Neuron (in vitro differentiated cells): Measurements from ENCODE around the gene INSYN2B.

Experiments
- H2AFZ ChIP-seq: one replicate; pipeline ENCODE4 v1.6.1; 2013; ENCODE audit warnings: low read depth, mild to moderate bottlenecking, inconsistent platforms, low read length, moderate library complexity
- H3K27me3 ChIP-seq: one replicate; pipeline ENCODE4 v1.6.1; 2013; ENCODE audit warnings: low read length; ENCODE audit not compliant: insufficient read depth
- H3K36me3 ChIP-seq: one replicate; pipeline ENCODE4 v1.6.1; 2013; ENCODE audit warnings: low read length; ENCODE audit not compliant: insufficient read depth
- H3K4me1 ChIP-seq: one replicate; pipeline ENCODE4 v1.6.1; 2013; ENCODE audit warnings: low read length; ENCODE audit not compliant: insufficient read depth
- H3K4me3 ChIP-seq: 2 replicates; pipeline ENCODE4 v1.5.1; 2013; ENCODE audit warnings: mild to moderate bottlenecking, low read length, moderate library complexity
- H3K9me3 ChIP-seq: one replicate; pipeline ENCODE4 v1.6.1; 2013; ENCODE audit warnings: low read length

INSYN2B gene

DNA sequence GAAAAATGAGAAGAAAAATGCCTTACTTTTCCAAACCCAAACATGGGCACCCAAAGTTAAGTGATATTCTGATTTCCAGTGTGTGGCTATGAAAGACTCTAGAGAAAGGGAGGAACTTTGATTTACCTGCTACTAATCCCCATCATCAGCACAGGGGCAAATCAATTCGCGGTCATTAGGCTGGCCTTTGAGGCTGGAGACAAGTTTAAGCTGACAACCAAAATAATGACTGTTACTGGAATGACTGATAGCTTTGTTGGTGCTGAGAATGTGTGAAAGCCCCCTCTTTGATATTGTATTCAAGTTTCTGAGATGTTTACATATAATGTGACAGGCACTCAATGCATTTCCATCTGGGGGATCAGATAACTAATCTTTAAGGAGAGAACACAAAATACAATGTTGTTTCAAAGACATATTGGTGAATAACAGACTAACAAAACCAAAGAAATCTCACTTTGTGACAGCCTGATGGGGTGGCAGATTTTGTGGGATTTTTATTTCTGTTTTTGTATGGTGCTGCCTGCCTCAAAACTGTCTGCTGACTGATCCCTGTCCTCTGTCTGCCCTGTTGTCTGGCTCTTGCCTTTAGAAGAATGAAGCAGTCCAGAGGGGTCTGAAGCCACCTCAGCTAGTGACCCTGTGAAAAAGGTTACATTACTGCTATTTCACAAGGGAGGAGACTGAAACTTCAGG lies 12.6 kb upstream of the INSYN2B start:
- Histone ChIP-seq H3K27me3 (no peaks in the 10 kb centered on the region), H3K36me3 (no peaks in the 10 kb centered on the region), H2AFZ (no peak overlapping the region), H3K4me1 (no peaks in the 10 kb centered on the region), H3K9me3 (no peaks in the 10 kb centered on the region), H3K4me3 (no peak overlapping the region)

DNA sequence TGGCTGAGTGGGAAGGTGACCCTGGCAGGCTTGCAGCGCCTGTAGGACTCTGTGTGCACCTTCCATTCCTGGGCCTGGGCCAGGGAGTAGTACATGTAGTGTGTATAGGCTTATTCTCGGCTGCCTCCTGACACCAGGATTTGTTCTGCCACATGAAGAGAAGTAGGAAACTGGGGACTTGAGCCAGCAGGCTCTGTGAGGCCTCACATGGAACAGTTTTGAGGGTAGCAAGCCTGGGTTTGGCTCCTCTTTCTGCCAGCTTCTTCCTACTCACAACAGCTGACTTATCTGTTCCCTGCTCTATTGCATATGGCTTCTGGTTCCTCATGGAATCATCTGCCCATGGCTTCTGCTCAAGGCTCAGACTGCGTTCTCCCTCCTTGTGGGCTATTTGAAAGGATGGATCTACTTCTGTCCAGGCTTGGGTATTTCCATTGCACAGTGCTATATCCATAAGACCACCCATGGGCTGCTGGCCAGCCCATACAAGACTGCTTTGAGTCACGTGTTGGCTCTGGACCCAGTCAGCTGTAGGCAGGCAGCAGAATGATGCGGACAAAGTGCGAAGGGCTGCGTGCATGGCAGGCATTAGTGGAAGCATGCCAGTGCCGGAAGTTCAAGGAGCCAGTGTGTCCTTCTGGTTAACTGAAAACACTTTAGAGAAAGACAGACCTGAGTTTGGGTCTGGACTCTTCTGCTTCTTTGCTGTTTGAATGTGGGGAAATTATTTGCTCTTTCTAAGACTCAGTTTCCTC lies 11.0 kb upstream of the INSYN2B start:
- Histone ChIP-seq H3K4me1 (no peaks in the 10 kb centered on the region), H2AFZ (no peak overlapping the region), H3K36me3 (no peaks in the 10 kb centered on the region), H3K9me3 (no peaks in the 10 kb centered on the region), H3K4me3 (no peak overlapping the region), H3K27me3 (no peaks in the 10 kb centered on the region)

DNA sequence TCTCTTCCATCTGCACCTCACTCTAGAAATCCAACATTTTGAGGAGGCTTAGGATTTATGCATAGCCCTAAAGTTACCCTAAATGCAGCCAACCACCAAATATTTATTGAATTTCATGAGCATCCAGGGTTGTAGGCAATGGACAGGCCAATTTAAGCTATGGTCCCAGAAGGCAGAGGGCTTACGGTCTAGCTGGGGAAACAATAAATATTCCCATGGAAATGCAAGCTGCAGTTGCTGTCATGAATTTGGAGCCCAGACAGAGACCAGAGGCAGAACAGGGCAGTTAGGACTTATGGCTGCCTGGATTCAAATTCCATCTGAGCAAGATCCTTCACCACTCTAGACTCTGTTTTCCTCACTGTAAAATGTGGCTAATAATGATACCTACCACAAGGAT lies 9.1 kb upstream of the INSYN2B start:
- H3K9me3 ChIP-seq: no peaks in the 10 kb centered on the region
- H3K36me3 ChIP-seq: no peaks in the 10 kb centered on the region
- H3K27me3 ChIP-seq: no peaks in the 10 kb centered on the region
- no peaks in the 10 kb centered on the region for H3K4me1 ChIP-seq
- H2AFZ ChIP-seq: no peak overlapping the region
- H3K4me3 ChIP-seq: no peak overlapping the region

DNA sequence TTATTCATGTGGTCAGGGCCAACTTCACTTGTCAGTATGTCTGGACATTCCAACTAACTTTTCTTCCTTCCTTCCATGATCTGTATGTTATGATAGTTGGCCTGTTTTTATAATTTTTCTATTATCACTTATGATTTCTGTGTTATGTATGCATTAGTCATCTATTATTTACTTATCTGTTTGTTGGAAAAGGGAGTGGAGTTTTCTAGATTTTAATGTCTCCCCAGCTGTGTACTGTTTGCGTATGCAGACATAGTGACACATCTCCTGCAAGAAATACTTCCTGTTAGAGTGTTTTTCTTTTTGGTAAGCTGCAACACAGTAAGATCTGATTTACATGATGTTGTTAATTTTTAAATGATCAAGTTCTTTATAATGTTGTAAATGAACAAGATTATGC lies 8.7 kb upstream of the INSYN2B start:
- no peaks in the 10 kb centered on the region for H3K36me3 ChIP-seq
- no peaks in the 10 kb centered on the region for H3K9me3 ChIP-seq
- no peaks in the 10 kb centered on the region for H3K4me1 ChIP-seq
- H3K4me3 ChIP-seq: no peak overlapping the region
- no peak overlapping the region for H2AFZ ChIP-seq
- H3K27me3 ChIP-seq: no peaks in the 10 kb centered on the region

DNA sequence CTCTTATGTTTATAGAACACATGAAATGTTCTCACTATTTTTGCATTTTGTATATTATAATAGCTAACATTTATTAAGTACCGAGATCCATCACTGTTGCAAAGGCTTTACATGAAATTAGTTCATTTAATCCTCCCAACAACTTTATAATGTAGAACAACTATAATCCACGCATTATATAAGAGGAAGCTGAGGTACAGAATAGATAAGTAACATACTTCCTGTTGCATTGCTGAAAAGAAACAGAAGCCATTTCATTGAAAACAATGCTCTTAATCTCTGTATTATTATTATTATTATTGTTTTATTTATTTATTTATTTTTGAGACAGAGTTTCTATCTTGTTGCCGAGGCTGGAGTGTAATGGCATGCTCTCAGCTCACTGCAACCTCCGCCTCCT lies 7.9 kb upstream of the INSYN2B start:
- H3K4me3 ChIP-seq: no peak overlapping the region
- no peaks in the 10 kb centered on the region for H3K27me3 ChIP-seq
- H2AFZ ChIP-seq: no peak overlapping the region
- no peaks in the 10 kb centered on the region for H3K4me1 ChIP-seq
- no peaks in the 10 kb centered on the region for H3K9me3 ChIP-seq
- H3K36me3 ChIP-seq: no peaks in the 10 kb centered on the region

DNA sequence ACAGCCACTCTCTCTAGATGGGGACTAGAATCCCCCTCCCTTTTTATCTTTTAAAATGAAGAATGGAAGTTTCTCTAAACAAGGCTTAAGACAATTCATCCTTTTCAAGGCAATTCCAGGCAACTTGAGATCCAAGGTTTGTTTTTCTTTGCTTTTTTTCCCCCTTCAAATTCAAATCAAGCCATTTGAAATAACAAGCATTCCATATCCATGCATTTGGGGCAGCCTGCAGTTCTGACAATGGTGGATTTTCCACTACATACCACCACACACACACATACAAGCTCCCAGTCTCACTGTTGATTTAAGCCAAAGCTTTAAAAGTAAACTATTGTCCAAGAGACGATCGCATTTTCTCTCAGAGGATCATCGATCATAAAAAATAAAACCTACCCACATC lies 424 bp downstream of the INSYN2B start:
- Histone ChIP-seq H3K27me3 (no peaks in the 10 kb centered on the region), H2AFZ (peak overlapping the region; percentile 29), H3K9me3 (no peaks in the 10 kb centered on the region), H3K36me3 (no peaks in the 10 kb centered on the region), H3K4me1 (peaks cover 41% of the 10 kb centered on the region), H3K4me3 (peak overlapping the region; percentile 38)

DNA sequence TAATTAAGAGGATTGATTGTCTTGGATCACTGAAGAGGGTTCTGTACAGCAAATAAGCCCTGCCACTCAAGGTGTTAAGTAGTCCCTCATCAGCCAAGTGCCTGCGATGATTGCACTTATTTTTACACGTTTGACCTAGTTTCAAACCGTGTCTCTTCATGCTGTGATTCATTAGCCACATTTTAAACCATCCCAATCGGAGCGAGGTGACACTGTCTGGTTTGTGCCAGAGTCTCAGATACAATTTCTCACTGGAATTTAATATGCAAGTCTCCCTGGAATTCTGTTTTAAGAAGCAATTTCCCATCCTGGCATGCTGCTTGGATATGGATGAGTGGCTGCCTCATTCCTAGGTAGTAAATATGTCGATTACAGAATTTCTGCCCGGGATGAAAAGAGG lies 1.6 kb downstream of the INSYN2B start:
- Histone ChIP-seq H3K4me1 (peaks cover 41% of the 10 kb centered on the region), H3K4me3 (no peak overlapping the region), H3K27me3 (no peaks in the 10 kb centered on the region), H3K36me3 (no peaks in the 10 kb centered on the region), H3K9me3 (no peaks in the 10 kb centered on the region), H2AFZ (no peak overlapping the region)

DNA sequence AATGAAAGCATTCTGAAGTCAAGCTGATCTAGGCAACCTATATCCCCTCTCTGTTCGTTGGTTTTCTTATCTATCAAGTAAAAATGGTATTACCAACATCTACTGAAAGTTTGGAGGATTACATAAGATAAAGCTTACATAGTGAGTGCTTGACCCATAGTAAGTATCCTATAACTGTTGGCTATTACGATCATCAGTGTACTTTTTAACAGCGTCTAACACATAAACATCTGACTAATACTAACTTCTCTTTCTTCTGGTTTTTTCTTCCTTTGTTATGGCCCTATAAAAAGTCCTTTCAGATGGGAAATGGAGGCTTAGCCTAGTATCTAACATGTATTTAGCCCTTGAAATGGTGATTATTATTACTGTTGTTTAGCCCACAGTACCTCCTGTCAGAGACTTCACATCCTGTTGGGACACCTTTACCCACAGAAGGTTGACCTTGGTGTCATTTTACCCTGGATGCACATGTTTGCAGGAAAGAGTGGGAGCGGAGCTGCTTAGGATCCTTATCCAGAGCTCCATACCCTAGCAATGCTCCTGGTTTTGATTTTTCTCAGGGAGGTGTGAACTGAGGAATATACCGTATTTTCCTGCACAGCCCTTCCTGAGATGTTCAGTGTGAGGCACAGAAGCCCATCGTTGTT lies 6.0 kb downstream of the INSYN2B start:
- Histone ChIP-seq H2AFZ (no peak overlapping the region), H3K27me3 (no peaks in the 10 kb centered on the region), H3K4me1 (peaks cover 26% of the 10 kb centered on the region), H3K36me3 (no peaks in the 10 kb centered on the region), H3K9me3 (no peaks in the 10 kb centered on the region), H3K4me3 (no peak overlapping the region)

DNA sequence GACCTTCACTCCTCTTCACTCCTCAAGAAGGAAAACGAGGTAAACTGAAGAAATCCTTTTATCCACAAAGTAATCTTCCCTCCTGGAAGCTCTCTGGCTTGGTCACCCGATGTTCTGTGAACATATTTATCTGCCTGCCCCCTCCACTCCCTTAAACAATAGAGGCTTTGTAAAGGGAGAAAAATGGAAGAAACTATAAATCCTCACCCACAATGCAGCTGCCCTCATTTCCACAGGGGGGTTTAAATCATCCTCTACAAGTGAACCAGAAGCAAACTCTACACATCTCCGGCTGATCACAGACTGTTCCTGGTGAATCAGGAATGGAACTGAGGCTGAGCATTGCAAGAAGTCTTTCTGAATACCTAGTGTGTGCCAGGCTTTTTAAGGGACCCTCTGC lies 7.2 kb downstream of the INSYN2B start:
- Histone ChIP-seq H3K4me1 (peaks cover 14% of the 10 kb centered on the region), H3K27me3 (no peaks in the 10 kb centered on the region), H2AFZ (no peak overlapping the region), H3K4me3 (no peak overlapping the region), H3K9me3 (no peaks in the 10 kb centered on the region), H3K36me3 (no peaks in the 10 kb centered on the region)

DNA sequence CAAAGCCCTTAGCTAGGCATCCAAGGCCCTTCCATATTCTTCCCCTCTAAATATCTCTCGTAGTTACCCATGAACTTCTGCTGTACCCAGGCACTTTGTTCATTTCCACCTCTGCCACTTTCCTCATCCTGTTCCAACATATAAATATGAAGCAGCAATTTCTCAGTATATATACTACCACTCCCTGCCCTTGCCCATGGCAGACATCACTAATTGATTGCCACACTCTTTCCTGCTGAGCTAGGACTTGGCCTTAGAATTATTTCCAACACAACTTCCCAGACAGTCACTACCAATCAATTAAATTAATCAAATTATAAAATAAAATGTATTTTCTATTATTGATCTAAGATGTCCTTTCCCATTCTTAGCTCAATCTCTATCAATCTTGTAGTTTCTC lies 8.5 kb downstream of the INSYN2B start:
- Histone ChIP-seq H3K9me3 (no peaks in the 10 kb centered on the region), H3K27me3 (no peaks in the 10 kb centered on the region), H3K36me3 (no peaks in the 10 kb centered on the region), H2AFZ (no peak overlapping the region), H3K4me3 (no peak overlapping the region), H3K4me1 (peaks cover 4% of the 10 kb centered on the region)

DNA sequence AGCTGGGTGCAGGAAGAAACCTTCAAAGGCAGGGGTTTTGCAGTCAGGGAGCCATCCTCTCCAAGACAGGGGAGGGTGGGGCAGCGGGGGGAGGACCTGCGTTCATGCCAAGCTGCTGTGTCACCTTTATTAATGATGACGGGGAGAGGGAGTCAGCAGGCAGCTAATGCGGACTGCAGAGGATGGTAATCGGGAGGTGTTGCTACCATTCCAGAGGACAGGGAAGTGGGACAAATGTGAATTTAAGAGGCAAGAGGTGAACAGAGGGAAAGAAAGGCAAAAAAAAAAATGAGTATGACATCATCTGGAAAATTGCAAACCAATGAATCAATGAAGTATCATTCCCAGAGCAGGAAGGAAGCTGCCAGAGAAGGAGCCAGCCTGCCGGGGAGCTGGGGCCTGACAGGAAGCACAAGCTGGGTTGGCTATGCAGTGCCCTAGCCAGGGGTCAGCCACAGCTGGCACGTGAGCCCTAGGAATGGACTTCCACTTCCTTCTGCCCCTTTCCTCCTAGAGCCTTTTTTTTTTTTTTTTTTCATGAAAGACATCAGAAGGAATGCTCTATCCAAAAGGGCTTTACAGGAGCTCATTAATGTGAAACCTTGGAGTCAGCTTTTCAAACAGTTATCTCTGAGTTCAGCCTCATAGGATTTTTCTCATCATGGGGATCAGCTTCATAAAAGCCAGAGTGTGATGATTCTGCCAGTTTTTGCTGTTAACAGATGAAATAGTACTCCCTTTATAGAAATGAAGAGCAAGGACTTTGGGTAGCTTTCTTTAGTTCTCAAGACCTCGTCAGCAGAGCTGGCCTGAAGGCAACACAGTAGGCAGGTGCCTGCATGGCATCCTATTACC lies 9.2 kb downstream of the INSYN2B start:
- no peaks in the 10 kb centered on the region for H3K4me1 ChIP-seq
- no peak overlapping the region for H3K4me3 ChIP-seq
- no peak overlapping the region for H2AFZ ChIP-seq
- H3K27me3 ChIP-seq: no peaks in the 10 kb centered on the region
- no peaks in the 10 kb centered on the region for H3K36me3 ChIP-seq
- H3K9me3 ChIP-seq: no peaks in the 10 kb centered on the region

DNA sequence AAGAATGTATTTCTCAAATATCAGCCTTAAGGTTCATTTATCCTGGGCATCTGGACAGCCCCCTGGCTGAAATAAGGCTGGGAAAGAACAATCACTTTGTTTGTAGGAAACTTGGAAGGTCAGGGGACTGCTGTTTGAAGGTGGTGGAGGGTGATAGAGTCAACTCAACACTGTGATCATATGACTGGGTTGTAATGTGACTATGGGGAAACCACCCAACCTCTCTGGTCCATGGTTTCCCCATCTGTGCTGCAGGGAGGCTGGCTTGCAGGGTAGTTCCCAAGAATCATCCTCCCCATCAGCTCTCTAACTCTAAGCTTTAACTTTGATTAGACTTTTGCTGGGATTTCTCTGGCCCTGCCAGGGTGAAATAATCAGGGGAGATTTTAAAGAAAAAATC lies 10.0 kb downstream of the INSYN2B start:
- Histone ChIP-seq H2AFZ (no peak overlapping the region), H3K36me3 (no peaks in the 10 kb centered on the region), H3K4me1 (no peaks in the 10 kb centered on the region), H3K9me3 (no peaks in the 10 kb centered on the region), H3K4me3 (no peak overlapping the region), H3K27me3 (no peaks in the 10 kb centered on the region)

DNA sequence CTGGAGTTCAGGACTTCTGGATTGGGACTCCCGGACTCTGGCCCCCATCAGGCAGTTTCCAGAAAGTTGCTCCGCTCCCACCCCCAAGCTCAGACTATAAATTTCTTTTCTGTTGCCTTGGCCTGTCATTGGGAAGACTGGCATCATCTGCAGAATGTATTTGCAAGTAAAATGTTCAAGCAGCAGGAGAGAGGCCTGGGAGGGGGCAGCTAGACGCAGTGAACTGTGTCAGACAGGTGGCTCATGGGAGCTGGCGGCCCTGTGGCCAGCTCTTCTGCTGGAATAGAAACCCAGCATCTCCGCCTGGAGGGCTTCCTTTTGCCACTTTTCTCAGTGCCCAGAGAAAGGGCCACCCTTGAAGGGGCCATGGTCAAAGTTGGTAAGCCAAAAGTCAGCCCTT lies 16.0 kb downstream of the INSYN2B start:
- no peaks in the 10 kb centered on the region for H3K36me3 ChIP-seq
- no peaks in the 10 kb centered on the region for H3K9me3 ChIP-seq
- no peak overlapping the region for H3K4me3 ChIP-seq
- no peaks in the 10 kb centered on the region for H3K27me3 ChIP-seq
- peaks cover 9% of the 10 kb centered on the region for H3K4me1 ChIP-seq
- H2AFZ ChIP-seq: no peak overlapping the region
